ENCODE measurements around the gene CDHR4. TPM values are rescaled to one million over a fixed set of nuclear protein-coding genes. Genes with fewer than 3 reads are reported as not detected.

The CDHR4 gene
- total RNA-seq, 4 donors from 2014 or later, result not detected

GRCh38 chr3:49769926-49770325 lies 29.7 kb downstream of the CDHR4 start:
- no peak for TF ChIP-seq CTCF (IDR thresholded peaks at IDR 0.05; ENCODE audit: low read depth)

GRCh38 chr3:49769286-49769915 lies 30.3 kb downstream of the CDHR4 start:
- no peak for TF ChIP-seq CTCF (IDR thresholded peaks at IDR 0.05; ENCODE audit: low read depth)

- TF ChIP-seq CTCF (IDR thresholded peaks at IDR 0.05; ENCODE audit: low read depth), result no peak
These were observed 35.7 kb downstream of the CDHR4 start for GRCh38 chr3:49763981-49764380.

- TF ChIP-seq CTCF (IDR thresholded peaks at IDR 0.05; ENCODE audit: low read depth), result no peak
These were observed 38.0 kb downstream of the CDHR4 start for GRCh38 chr3:49761661-49762060.

- TF ChIP-seq CTCF (IDR thresholded peaks at IDR 0.05; ENCODE audit: low read depth), result no peak
These were observed 40.4 kb downstream of the CDHR4 start for GRCh38 chr3:49759226-49759625.

GRCh38 chr3:49757197-49757596 lies 42.5 kb downstream of the CDHR4 start:
- no peak for TF ChIP-seq CTCF (IDR thresholded peaks at IDR 0.05; ENCODE audit: low read depth)

- TF ChIP-seq CTCF (IDR thresholded peaks at IDR 0.05; ENCODE audit: low read depth), result no peak
These were observed 43.6 kb downstream of the CDHR4 start for GRCh38 chr3:49756036-49756435.

Measured in subcutaneous adipose tissue (tissue), 4 donors.